Measurements from ENCODE around the gene PTPRO.

GRCh38 chr12:15411842-15412241 is 89.5 kb downstream of the PTPRO start:
- no peak for TF ChIP-seq CTCF (IDR thresholded peaks at IDR 0.05)
- no peak for TF ChIP-seq POLR2A (IDR thresholded peaks at IDR 0.05)
